ENCODE measurements around the gene NFATC2.

DNA sequence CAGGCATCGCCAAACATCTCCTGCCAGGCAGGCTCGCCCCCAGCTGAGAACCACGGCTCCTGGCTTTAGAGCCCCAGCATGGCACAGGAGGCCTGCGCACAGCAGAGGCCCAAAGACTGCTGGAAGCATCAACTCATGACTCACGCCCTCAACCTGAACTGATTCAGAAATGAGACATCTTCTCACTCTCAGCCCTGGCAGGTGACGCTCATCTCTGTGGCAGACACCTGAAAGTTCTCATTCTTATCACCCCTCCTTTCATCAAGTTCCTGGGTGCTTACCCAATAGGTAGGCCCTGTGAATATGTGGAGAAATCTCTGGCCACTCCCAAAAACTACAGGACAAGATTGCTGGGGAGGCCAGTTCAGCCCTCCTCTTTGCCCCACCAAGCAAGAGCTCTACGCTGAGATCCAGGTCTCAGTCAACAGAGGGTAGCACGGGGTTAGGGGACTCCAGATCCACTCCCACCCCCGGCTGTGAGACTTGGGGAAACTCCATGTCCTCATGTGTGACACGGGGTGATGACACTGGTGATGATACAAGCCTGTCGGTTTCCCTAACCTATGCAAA, 11.3 kb downstream of the NFATC2 start:
- TF ChIP-seq, protein P1, sequence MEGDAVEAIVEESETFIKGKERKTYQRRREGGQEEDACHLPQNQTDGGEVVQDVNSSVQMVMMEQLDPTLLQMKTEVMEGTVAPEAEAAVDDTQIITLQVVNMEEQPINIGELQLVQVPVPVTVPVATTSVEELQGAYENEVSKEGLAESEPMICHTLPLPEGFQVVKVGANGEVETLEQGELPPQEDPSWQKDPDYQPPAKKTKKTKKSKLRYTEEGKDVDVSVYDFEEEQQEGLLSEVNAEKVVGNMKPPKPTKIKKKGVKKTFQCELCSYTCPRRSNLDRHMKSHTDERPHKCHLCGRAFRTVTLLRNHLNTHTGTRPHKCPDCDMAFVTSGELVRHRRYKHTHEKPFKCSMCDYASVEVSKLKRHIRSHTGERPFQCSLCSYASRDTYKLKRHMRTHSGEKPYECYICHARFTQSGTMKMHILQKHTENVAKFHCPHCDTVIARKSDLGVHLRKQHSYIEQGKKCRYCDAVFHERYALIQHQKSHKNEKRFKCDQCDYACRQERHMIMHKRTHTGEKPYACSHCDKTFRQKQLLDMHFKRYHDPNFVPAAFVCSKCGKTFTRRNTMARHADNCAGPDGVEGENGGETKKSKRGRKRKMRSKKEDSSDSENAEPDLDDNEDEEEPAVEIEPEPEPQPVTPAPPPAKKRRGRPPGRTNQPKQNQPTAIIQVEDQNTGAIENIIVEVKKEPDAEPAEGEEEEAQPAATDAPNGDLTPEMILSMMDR (IDR thresholded peaks at IDR 0.05) = no peak
- TF ChIP-seq POLR2A (IDR thresholded peaks at IDR 0.05) = no peak
